ENCODE data around the gene COPZ1. TPM values are rescaled to one million over a fixed set of nuclear protein-coding genes. Genes with fewer than 3 reads are reported as not detected.

COPZ1 gene
- total and polyA plus RNA-seq, 9 of the 15 experiments (the other 6 are each of a cell fraction or from before 2014, with no cell fraction given): 137 to 487 (median 233) TPM

DNA sequence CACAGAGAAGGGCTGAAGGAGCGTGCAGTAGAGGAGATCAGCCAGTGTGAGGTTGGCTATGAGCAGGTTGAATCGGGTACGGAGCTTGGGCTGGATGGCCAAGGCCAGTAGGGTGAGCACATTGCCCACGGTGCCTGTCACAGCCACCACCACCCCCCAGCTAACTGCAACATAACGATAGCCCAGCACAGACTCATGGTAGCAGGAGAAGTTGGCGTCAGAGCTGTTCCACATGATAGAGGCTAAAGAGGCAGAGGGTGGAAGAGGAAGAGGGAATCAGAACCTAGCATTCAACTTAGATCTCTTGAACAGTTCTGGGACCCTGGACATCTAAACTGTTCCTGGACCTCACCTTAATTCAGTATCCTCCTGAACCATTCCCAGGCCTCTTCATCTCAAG lies 38.7 kb downstream of the COPZ1 start (continued):
- TF ChIP-seq ZNF347 (CRISPR knock-in tag; IDR thresholded peaks at IDR 0.05; ENCODE audit: low read depth) (no peak), CTCFL (IDR thresholded peaks at IDR 0.05; ENCODE audit: borderline replicate concordance, insufficient read depth, low read depth, low read length, poor library complexity, severe bottlenecking) (no peak), TBL1XR1 (IDR thresholded peaks at IDR 0.05; ENCODE audit: low read length in 2 of 2) (no peak), ZNF143 (CRISPR knock-in tag; IDR thresholded peaks at IDR 0.05) (no peak), ZNF766 (CRISPR knock-in tag; conservative IDR thresholded peaks at IDR 0.05) (no peak), CBFA2T2 (conservative IDR thresholded peaks at IDR 0.05) (no peak), TAL1 (IDR thresholded peaks at IDR 0.05) (no peak), SNRNP70 (optimal IDR thresholded peaks at IDR 0.05; ENCODE audit: low read depth, low read length) (no peak), FOXO4 (CRISPR knock-in tag; IDR thresholded peaks at IDR 0.05) (no peak), MEF2D (tag; conservative IDR thresholded peaks at IDR 0.05; ENCODE audit: low read depth) (no peak), ZNF121 (CRISPR knock-in tag; conservative IDR thresholded peaks at IDR 0.05) (no peak), SOX6 (IDR thresholded peaks at IDR 0.05) (no peak), SMAD4 (CRISPR knock-in tag; conservative IDR thresholded peaks at IDR 0.05) (no peak), NELFE (IDR thresholded peaks at IDR 0.05; ENCODE audit: insufficient read depth, insufficient read length) (no peak)
